Uterus (tissue), 2 donors: ENCODE data around the gene PLS1.

Experiments
- POLR2A ChIP-seq, 2 donors: fragments of 450-650 bp; IDR thresholded peaks; one replicate each; pipeline ENCODE4 v1.6.1; 2016; ENCODE audit warnings: antibody characterized with exemption in 2 of 2, mild to moderate bottlenecking in 1 of 2, moderate library complexity in 1 of 2
- TF ChIP-seq, protein P1 (sequence below), 4 experiments: fragments of 200-600 bp in 2 of 4; fragments of 450-650 bp in 2 of 4; sonication (generic) in 2 of 4; IDR thresholded peaks; one replicate each; pipeline ENCODE4 v1.5.1; 2016 to 2019; ENCODE audit warnings: antibody characterized with exemption in 4 of 4, mild to moderate bottlenecking in 2 of 4, moderate library complexity in 1 of 4

DNA sequence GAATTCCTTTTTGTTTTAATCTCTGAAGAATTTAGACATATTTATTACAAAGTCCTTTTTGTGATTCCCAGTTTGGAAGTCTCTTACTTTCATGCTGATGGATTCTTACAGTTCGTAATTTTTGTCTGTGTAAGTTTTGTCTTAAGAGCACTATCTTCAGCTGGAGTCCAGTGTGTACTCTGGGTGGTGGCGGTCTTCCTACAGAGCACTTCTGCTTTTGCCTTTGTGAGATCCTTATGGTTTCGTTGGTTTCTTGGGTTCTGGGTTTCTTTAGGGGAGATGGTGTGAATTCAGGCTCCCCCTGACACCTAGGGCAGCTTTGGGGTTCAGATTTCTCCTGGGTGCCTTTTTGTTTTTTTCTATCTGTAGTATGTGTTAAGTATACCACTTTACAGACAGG is 45.3 kb downstream of the PLS1 start:
- TF ChIP-seq, protein P1, sequence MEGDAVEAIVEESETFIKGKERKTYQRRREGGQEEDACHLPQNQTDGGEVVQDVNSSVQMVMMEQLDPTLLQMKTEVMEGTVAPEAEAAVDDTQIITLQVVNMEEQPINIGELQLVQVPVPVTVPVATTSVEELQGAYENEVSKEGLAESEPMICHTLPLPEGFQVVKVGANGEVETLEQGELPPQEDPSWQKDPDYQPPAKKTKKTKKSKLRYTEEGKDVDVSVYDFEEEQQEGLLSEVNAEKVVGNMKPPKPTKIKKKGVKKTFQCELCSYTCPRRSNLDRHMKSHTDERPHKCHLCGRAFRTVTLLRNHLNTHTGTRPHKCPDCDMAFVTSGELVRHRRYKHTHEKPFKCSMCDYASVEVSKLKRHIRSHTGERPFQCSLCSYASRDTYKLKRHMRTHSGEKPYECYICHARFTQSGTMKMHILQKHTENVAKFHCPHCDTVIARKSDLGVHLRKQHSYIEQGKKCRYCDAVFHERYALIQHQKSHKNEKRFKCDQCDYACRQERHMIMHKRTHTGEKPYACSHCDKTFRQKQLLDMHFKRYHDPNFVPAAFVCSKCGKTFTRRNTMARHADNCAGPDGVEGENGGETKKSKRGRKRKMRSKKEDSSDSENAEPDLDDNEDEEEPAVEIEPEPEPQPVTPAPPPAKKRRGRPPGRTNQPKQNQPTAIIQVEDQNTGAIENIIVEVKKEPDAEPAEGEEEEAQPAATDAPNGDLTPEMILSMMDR (IDR thresholded peaks at IDR 0.05): no peak
- TF ChIP-seq POLR2A (IDR thresholded peaks at IDR 0.05): no peak
